Mesenchymal stem cell (in vitro differentiated cells and primary cell): Measurements from ENCODE around the gene MYH11.
"Not testable (repeated sequence)": the region's sequence is repeated elsewhere in the genome, so short reads cannot be mapped to it uniquely, and the experiment has no call there.

Experiments
- DNase-seq: peaks from one replicate; pipeline ENCODE4 v3.0.0-alpha.2; 2013
- H2AFZ ChIP-seq: one replicate; pipeline ENCODE4 v1.6.1; 2013; ENCODE audit warnings: low read depth, mild to moderate bottlenecking, control low read depth, inconsistent platforms, low read length, moderate library complexity
- H2AK5ac ChIP-seq: 2 replicates; pipeline ENCODE4 v1.6.1; 2013; ENCODE audit warnings: low read length, moderate library complexity, mild to moderate bottlenecking, inconsistent platforms; ENCODE audit not compliant: severe bottlenecking
- H2BK120ac ChIP-seq: one replicate; pipeline ENCODE4 v1.6.1; 2013; ENCODE audit warnings: low read depth, mild to moderate bottlenecking, inconsistent platforms, low read length, moderate library complexity
- H2BK12ac ChIP-seq, 2 experiments: one replicate each; pipeline ENCODE4 v1.6.1; 2013; ENCODE audit warnings: inconsistent platforms in 2 of 2, low read length in 2 of 2, mild to moderate bottlenecking in 2 of 2, moderate library complexity in 2 of 2, control low read depth in 1 of 2
- H2BK15ac ChIP-seq: one replicate; pipeline ENCODE4 v1.6.1; 2013; ENCODE audit warnings: mild to moderate bottlenecking, low read depth, inconsistent platforms; ENCODE audit not compliant: poor library complexity, severe bottlenecking
- H2BK5ac ChIP-seq: 2 replicates; pipeline ENCODE4 v1.6.1; 2013; ENCODE audit warnings: low read depth, mild to moderate bottlenecking, low read length, control low read depth, inconsistent platforms; ENCODE audit not compliant: poor library complexity, severe bottlenecking
- H3K14ac ChIP-seq, 2 experiments: one replicate each; pipeline ENCODE4 v1.6.1; 2013; ENCODE audit warnings: inconsistent platforms in 2 of 2, low read length in 2 of 2, control low read depth in 1 of 2, mild to moderate bottlenecking in 1 of 2, moderate library complexity in 1 of 2
- H3K18ac ChIP-seq, 2 experiments: one replicate each; pipeline ENCODE4 v1.6.1; 2013; ENCODE audit warnings: inconsistent platforms in 2 of 2, low read length in 2 of 2, control low read depth in 1 of 2, low read depth in 1 of 2, mild to moderate bottlenecking in 1 of 2
- H3K23ac ChIP-seq, 2 experiments: one replicate each; pipeline ENCODE4 v1.6.1; 2013; ENCODE audit warnings: inconsistent platforms in 2 of 2, low read length in 2 of 2, mild to moderate bottlenecking in 2 of 2, moderate library complexity in 2 of 2, control low read depth in 1 of 2
- H3K27ac ChIP-seq: 2 replicates; pipeline ENCODE4 v1.5.1; 2013; ENCODE audit warnings: mild to moderate bottlenecking, moderate library complexity, low read length, control low read depth, inconsistent platforms; ENCODE audit not compliant: poor library complexity, severe bottlenecking
- H3K27me3 ChIP-seq, 2 experiments: 2 replicates each; pipeline versions ENCODE4 v1.6.1 to v1.7.0; 2013; ENCODE audit warnings: low read length in 2 of 2, mild to moderate bottlenecking in 2 of 2, moderate library complexity in 2 of 2, control low read depth in 1 of 2, inconsistent platforms in 1 of 2; ENCODE audit not compliant: control insufficient read depth in 1 of 2, insufficient read depth in 1 of 2
- H3K36me3 ChIP-seq, 2 experiments: 2 replicates each; pipeline versions ENCODE4 v1.6.1 to v1.7.0; 2013; ENCODE audit warnings: low read length in 2 of 2, control low read depth in 1 of 2, inconsistent platforms in 1 of 2, low read depth in 1 of 2, mild to moderate bottlenecking in 1 of 2; ENCODE audit not compliant: insufficient read depth in 2 of 2, control insufficient read depth in 1 of 2
- H3K4ac ChIP-seq, 2 experiments: one replicate each; pipeline ENCODE4 v1.6.1; 2013; ENCODE audit warnings: inconsistent platforms in 2 of 2, low read length in 2 of 2, mild to moderate bottlenecking in 2 of 2, moderate library complexity in 2 of 2, control low read depth in 1 of 2, low read depth in 1 of 2
- H3K4me1 ChIP-seq: 2 replicates; pipeline ENCODE4 v1.6.1; 2013; ENCODE audit warnings: low read depth, low read length, control low read depth; ENCODE audit not compliant: control insufficient read depth, insufficient read depth
- H3K4me2 ChIP-seq: 2 replicates; pipeline ENCODE4 v1.6.1; 2013; ENCODE audit warnings: low read length, mild to moderate bottlenecking, inconsistent platforms; ENCODE audit not compliant: poor library complexity, severe bottlenecking
- H3K4me3 ChIP-seq, 2 experiments: 2 replicates each; pipeline versions ENCODE4 v1.5.1 to v1.7.0; 2013; ENCODE audit warnings: low read length in 2 of 2, mild to moderate bottlenecking in 2 of 2, control low read depth in 1 of 2, low read depth in 1 of 2; ENCODE audit not compliant: insufficient read depth in 1 of 2
- H3K79me1 ChIP-seq: replicated peaks from 2 replicates; pipeline ENCODE4 v1.6.1; 2013; ENCODE audit warnings: mild to moderate bottlenecking, control low read depth, low read length, inconsistent platforms; ENCODE audit not compliant: poor library complexity, severe bottlenecking
- H3K9ac ChIP-seq: 2 replicates; pipeline ENCODE4 v1.7.0; 2013; ENCODE audit warnings: mild to moderate bottlenecking, low read length, moderate library complexity
- H3K9me3 ChIP-seq: 2 replicates; pipeline ENCODE4 v1.7.0; 2013; ENCODE audit warnings: mild to moderate bottlenecking, low read length; ENCODE audit not compliant: control insufficient read depth
- H4K8ac ChIP-seq: one replicate; pipeline ENCODE4 v1.6.1; 2013; ENCODE audit warnings: inconsistent platforms, mild to moderate bottlenecking, low read length, moderate library complexity
- H4K91ac ChIP-seq: one replicate; pipeline ENCODE4 v1.6.1; 2013; ENCODE audit warnings: mild to moderate bottlenecking, low read length, inconsistent platforms
- WGBS: methylation state at CpG from one replicate; pipeline ENCODE4 v1.1.7; 2013; ENCODE audit warnings: mixed read lengths; 5-methylcytosine and 5-hydroxymethylcytosine counted together

MYH11 gene

GRCh38 chr16:15790458-15790857 is 66.4 kb downstream of the MYH11 start:
- 87% methylated on average over 4 of the region's 4 CpGs for WGBS
- Histone ChIP-seq H3K79me1 (no peaks in the 10 kb centered on the region), H3K4ac (no peak overlapping the region), H3K4me3 (no peak overlapping the region), H3K4me1 (no peaks in the 10 kb centered on the region), H2AK5ac (no peak overlapping the region), H2BK120ac (no peak overlapping the region), H4K8ac (no peak overlapping the region), H2BK5ac (no peak overlapping the region), H3K23ac (no peak overlapping the region), H2AFZ (no peak overlapping the region), H3K36me3 (no peaks in the 10 kb centered on the region), H2BK12ac (no peak overlapping the region), H3K9ac (no peak overlapping the region), H3K18ac (no peak overlapping the region), H3K27ac (no peak overlapping the region), H3K4me2 (no peak overlapping the region), H4K91ac (no peak overlapping the region), H3K9me3 (no peaks in the 10 kb centered on the region), H3K14ac (no peak overlapping the region), H3K27me3 (peaks cover 19 to 27% of the 10 kb centered on the region in 2 experiments), H2BK15ac (no peak overlapping the region)
- no peak for DNase-seq

DNA sequence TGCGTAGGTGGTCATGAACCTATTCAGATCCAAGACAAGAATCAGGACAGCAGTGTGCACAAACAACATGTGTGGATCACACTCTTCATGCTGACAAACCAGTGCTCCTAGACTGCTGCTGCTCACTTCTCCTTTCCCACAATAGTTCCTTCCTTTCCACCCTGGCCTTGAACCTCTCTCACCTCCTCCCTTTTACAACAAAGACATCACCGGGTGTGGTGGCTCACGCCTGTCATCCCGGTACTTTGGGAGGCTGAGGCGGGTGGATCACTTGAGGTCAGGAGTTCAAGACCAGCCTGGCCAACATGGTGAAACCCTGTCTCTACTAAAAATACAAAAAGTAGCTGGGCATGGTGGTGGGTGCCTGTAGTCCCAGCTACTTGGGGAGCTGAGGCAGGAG is 67.0 kb downstream of the MYH11 start:
- not testable (repeated sequence) for H3K23ac ChIP-seq, H2AK5ac ChIP-seq, H2BK12ac ChIP-seq, H3K79me1 ChIP-seq, H3K4me1 ChIP-seq, H3K4me3 ChIP-seq, H2BK120ac ChIP-seq, H2AFZ ChIP-seq, DNase-seq, H3K4ac ChIP-seq, H3K14ac ChIP-seq, H3K9me3 ChIP-seq, H3K18ac ChIP-seq, H3K4me2 ChIP-seq, H4K8ac ChIP-seq, H2BK15ac ChIP-seq, H3K9ac ChIP-seq, H3K27ac ChIP-seq, H2BK5ac ChIP-seq, H4K91ac ChIP-seq, H3K36me3 ChIP-seq
- peaks cover 19 to 30% of the 10 kb centered on the region in 2 experiments for H3K27me3 ChIP-seq
- WGBS, result 100% methylated on average over 4 of the region's 5 CpGs

GRCh38 chr16:15788846-15789239 is 68.0 kb downstream of the MYH11 start:
- no peak overlapping the region for H4K8ac ChIP-seq
- H3K9ac ChIP-seq, result no peak overlapping the region
- no peak overlapping the region for H2BK120ac ChIP-seq

GRCh38 chr16:15786501-15786900 is 70.3 kb downstream of the MYH11 start:
- no peak overlapping the region for H2AFZ ChIP-seq
- no peaks in the 10 kb centered on the region for H3K79me1 ChIP-seq
- H3K36me3 ChIP-seq, result no peaks in the 10 kb centered on the region
- H2AK5ac ChIP-seq, result no peak overlapping the region
- peaks cover 33 to 45% of the 10 kb centered on the region in 2 experiments for H3K27me3 ChIP-seq
- WGBS, result 91% methylated on average over 11 of the region's 11 CpGs
- H3K14ac ChIP-seq, result no peak overlapping the region
- H2BK15ac ChIP-seq, result no peak overlapping the region
- no peak overlapping the region for H2BK5ac ChIP-seq
- no peak overlapping the region for H4K91ac ChIP-seq
- H3K4ac ChIP-seq, result no peak overlapping the region
- H3K9ac ChIP-seq, result no peak overlapping the region
- no peak overlapping the region for H2BK120ac ChIP-seq
- H3K9me3 ChIP-seq, result no peaks in the 10 kb centered on the region
- no peak for DNase-seq
- H3K23ac ChIP-seq, result no peak overlapping the region
- H3K4me2 ChIP-seq, result no peak overlapping the region
- H3K18ac ChIP-seq, result no peak overlapping the region
- no peak overlapping the region for H3K27ac ChIP-seq
- no peak overlapping the region for H4K8ac ChIP-seq
- no peak overlapping the region for H3K4me3 ChIP-seq
- no peaks in the 10 kb centered on the region for H3K4me1 ChIP-seq
- H2BK12ac ChIP-seq, result no peak overlapping the region

More at GRCh38 chr16:15788846-15789239, 68.0 kb downstream of the MYH11 start:
- Histone ChIP-seq H3K18ac (no peak overlapping the region), H3K4me3 (no peak overlapping the region), H3K14ac (no peak overlapping the region), H3K36me3 (no peaks in the 10 kb centered on the region), H3K27ac (no peak overlapping the region), H2BK12ac (no peak overlapping the region), H4K91ac (no peak overlapping the region), H3K79me1 (no peaks in the 10 kb centered on the region), H3K4me1 (no peaks in the 10 kb centered on the region), H2AFZ (no peak overlapping the region), H2BK5ac (no peak overlapping the region), H3K4ac (no peak overlapping the region), H2AK5ac (no peak overlapping the region), H3K23ac (no peak overlapping the region), H3K4me2 (no peak overlapping the region), H2BK15ac (no peak overlapping the region), H3K27me3 (peaks cover 24 to 29% of the 10 kb centered on the region in 2 experiments), H3K9me3 (no peaks in the 10 kb centered on the region)
- WGBS, result 57% methylated on average over 1 of the region's 2 CpGs
- DNase-seq, result no peak
